Measurements from ENCODE around the gene SBF2. TPM values are rescaled to one million over a fixed set of nuclear protein-coding genes. Genes with fewer than 3 reads are reported as not detected.

The SBF2 gene
- total and polyA plus RNA-seq, 2 of the 13 experiments (the other 11 are each of a cell fraction or from before 2014, with no cell fraction given) = 24.0 to 45.8 TPM

GRCh38 chr11:9886595-9886994, 407.4 kb downstream of the SBF2 start (continued):
- no peak for TF ChIP-seq ZBTB33 (CRISPR knock-in tag; IDR thresholded peaks at IDR 0.05)
- no peak for TF ChIP-seq ZNF232 (CRISPR knock-in tag; IDR thresholded peaks at IDR 0.05; ENCODE audit: borderline replicate concordance)
- no peak for TF ChIP-seq ZUFSP (CRISPR knock-in tag; IDR thresholded peaks at IDR 0.05; ENCODE audit: borderline replicate concordance)
- no peak for TF ChIP-seq GFI1 (CRISPR knock-in tag; IDR thresholded peaks at IDR 0.05; ENCODE audit: borderline replicate concordance)

GRCh38 chr11:9884601-9885000, 409.4 kb downstream of the SBF2 start:
- no peak overlapping the region for H3K27ac ChIP-seq (ENCODE audit: extremely low read length, insufficient read depth, low read length)
- FAIRE-seq (no peak), ATAC-seq (no peak), DNase-seq (ENCODE audit: low spot score) (no peak)
- ChIA-PET CTCF (ENCODE audit: low intra/inter-chr PET ratio, low total read pairs) (no interaction called here), POLR2A (no interaction called here)
- H3K9ac ChIP-seq (ENCODE audit: insufficient read depth, low read depth, low read length) = no peak overlapping the region
- no peaks in the 10 kb centered on the region for H3K27me3 ChIP-seq (ENCODE audit: control insufficient read depth in 1 of 2, insufficient read depth in 2 of 2, low read length in 2 of 2)
- WGBS (ENCODE audit: low lambda C conversion rate) = 92% methylated on average over 2 of the region's 2 CpGs
- H3K79me2 ChIP-seq (ENCODE audit: insufficient read depth, low read length) = no peaks in the 10 kb centered on the region
- no peak overlapping the region for H2AFZ ChIP-seq (ENCODE audit: low read length)
- BruUV-seq (replicated peaks) = no TSS peak
- H3K9me3 ChIP-seq (ENCODE audit: low read length) = no peaks in the 10 kb centered on the region
- intact Hi-C loops (cut with micrococcal nuclease; ENCODE audit: unreplicated experiment) = no loop called here
- H3K36me3 ChIP-seq (replicated peaks in 1 of 2; ENCODE audit: control insufficient read depth in 1 of 2, insufficient read depth in 2 of 2, low read length in 2 of 2) = no peaks in the 10 kb centered on the region
- no peaks in the 10 kb centered on the region for H4K20me1 ChIP-seq (ENCODE audit: insufficient read depth, low read length)
- H3K4me3 ChIP-seq (replicated peaks in 1 of 3; ENCODE audit: insufficient read depth in 1 of 3, low read depth in 2 of 3, low read length in 3 of 3) = no peak overlapping the region
- in situ Hi-C loops (cut with HindIII; ENCODE audit: extremely low pct_ligation_motif_present, low pct_unique_long_range_greater_than_20kb) = no loop called here
- no peak overlapping the region for H3K4me2 ChIP-seq (ENCODE audit: low read depth, low read length)
- no peaks in the 10 kb centered on the region for H3K4me1 ChIP-seq (ENCODE audit: insufficient read depth, low read length)
- TF ChIP-seq MXI1 (IDR thresholded peaks at IDR 0.05; ENCODE audit: borderline replicate concordance, low read depth, low read length) (no peak), ARNTL (CRISPR knock-in tag; IDR thresholded peaks at IDR 0.05) (no peak), NPAS2 (CRISPR knock-in tag; IDR thresholded peaks at IDR 0.05; ENCODE audit: borderline replicate concordance) (no peak), SNAI1 (CRISPR knock-in tag; IDR thresholded peaks at IDR 0.05; ENCODE audit: borderline replicate concordance) (no peak), ZNF124 (CRISPR knock-in tag; IDR thresholded peaks at IDR 0.05) (no peak), RFX5 (IDR thresholded peaks at IDR 0.05; ENCODE audit: low read depth, low read length) (no peak), ZBTB39 (CRISPR knock-in tag; IDR thresholded peaks at IDR 0.05) (no peak), ARNT2 (CRISPR knock-in tag; IDR thresholded peaks at IDR 0.05; ENCODE audit: low read depth) (no peak), ZNF317 (CRISPR knock-in tag; IDR thresholded peaks at IDR 0.05) (no peak), ZNF446 (CRISPR knock-in tag; IDR thresholded peaks at IDR 0.05) (no peak), ZNF891 (CRISPR knock-in tag; IDR thresholded peaks at IDR 0.05) (no peak), GMEB1 (CRISPR knock-in tag; IDR thresholded peaks at IDR 0.05; ENCODE audit: borderline replicate concordance) (no peak), ZBTB8A (CRISPR knock-in tag; IDR thresholded peaks at IDR 0.05; ENCODE audit: borderline replicate concordance, low read depth) (no peak)
